Anterior cingulate cortex (tissue), 58 donors: ENCODE results near the gene FRMD1.

Source experiments
- DNase-seq, 58 donors: peaks; one replicate each; lab custom pipeline; 2025; lab: John Stamatoyannopoulos, UW

Gene FRMD1

GRCh38 chr6:168060521-168060931 lies 18.5 kb downstream of the FRMD1 start:
- DNase-seq = peak in 48 of 58 donors; percentile 4 to 80 (median 44)

GRCh38 chr6:168058691-168059551 lies 20.1 kb downstream of the FRMD1 start:
- DNase-seq = no peak

DNA sequence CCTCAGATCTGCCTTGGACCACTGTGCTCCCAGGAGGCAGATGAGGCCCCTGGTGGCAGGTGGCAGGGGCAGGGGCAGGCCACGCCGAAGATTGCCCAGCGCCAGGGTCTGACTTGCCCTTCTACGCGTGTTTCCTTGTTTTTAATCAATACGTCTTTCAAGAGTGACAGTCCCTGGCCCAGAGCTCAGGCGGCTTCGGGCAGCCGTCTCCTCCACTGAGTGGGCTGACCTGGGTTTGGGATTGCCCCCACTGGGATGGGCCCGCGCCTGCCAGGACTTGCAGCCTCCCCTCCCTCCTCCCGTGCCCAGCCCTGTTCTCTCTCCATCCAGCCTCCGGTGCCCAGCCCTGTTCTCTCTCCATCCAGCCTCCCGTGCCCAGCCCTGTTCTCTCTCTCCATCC lies 21.2 kb downstream of the FRMD1 start:
- no peak for DNase-seq

GRCh38 chr6:168056892-168057527 lies 22.0 kb downstream of the FRMD1 start:
- DNase-seq = no peak

GRCh38 chr6:168055696-168056489 lies 23.1 kb downstream of the FRMD1 start:
- DNase-seq = no peak

- no peak for DNase-seq
These were observed 24.0 kb downstream of the FRMD1 start for GRCh38 chr6:168054765-168055560.

DNA sequence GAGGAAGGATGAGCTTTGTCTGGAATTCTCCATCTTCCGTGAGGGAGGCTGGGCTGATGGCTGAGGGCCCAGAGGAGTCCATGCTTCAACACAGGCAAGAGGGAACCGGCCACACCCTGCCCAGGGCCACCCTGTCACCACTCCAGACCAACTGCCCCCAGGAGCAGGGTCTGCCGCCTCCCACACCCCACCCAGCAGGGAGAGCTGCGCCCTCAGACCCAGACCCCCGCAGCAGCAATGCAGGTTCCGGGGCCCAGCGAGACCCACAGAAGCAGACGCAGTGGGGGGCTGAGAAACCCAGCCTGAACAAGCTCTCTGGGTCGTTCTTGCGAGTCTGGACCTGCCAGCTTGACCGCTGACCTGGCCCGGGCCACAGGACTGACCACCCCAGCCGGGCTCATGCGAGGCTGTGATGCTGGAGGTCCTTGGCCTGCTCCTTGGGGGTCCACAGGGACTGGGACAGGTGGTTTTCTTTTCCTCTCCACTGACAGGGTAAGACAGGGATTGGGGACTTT lies 25.0 kb downstream of the FRMD1 start:
- no peak for DNase-seq

DNA sequence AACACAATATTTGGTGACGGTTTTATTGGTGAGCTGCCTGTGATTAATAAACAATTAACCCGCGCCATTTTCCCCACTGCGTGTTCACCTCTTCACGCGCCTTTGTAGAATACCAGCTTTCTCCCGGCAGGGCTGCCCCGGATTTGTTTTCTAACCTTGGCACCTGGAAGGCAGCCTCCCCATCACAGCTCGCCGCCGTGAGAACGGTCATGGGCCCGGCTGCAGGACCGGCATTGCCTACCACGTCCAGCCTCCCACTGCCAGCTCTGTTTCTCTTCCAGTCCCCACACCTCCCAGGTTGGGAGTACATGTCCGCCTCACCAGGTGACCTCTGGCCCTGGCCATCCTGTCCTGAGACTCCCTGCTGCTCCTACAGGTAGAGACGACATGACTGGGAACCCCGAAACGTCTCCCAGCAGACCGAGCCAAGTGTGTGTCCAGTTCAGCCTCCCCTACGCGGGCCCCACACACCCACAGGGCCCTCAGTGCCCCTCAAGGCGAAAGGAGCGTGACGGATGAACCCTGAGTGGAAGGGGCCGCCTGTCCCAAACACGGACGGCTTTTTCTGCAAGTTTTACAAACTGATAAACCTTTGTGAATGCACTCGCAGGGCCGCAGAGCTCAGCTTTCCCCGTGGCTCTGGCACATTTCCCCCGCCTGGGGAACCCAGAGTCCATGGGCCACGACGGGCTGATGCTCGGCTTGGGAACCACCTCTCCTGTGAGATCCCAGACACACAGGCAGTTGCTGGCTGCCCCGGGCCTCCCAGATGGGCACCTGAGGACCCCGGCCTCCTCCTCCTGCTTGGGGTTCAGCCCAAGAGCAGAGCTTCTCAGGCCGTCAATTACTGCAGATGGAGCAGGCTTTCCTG lies 25.7 kb downstream of the FRMD1 start:
- no peak for DNase-seq

DNA sequence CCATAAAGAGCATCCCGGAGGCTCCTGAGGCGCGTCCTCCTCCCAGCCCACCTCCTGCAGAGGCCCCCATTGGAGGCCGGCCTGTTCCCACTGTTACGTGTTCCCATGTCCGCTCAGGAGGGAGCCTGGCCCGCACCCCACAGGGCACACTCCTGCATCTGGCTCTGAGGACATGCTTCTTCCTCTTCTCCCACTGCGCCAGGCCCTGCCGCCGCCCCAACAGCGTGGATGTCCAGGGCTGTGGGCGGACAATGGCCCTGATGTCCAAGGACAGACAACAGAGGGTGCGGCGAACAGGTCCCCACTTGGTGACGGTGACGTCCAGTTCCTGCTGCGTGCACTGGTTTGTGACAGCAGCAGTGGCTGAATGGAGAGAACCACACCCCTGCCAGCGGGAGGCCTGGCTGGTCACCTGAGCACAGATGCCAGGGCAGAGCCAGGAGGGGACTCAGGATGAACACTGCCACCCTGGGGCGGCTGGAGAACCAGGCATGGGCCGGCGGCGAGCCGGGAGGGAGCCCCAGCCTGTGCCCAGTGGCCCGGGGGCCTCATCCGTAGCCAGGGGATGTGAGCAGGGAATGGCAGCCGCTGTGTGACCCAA lies 26.6 kb downstream of the FRMD1 start:
- peak in 1 of 58 donors; percentile 28 for DNase-seq

- DNase-seq = no peak
These were observed 27.4 kb downstream of the FRMD1 start for GRCh38 chr6:168051648-168052047.

DNA sequence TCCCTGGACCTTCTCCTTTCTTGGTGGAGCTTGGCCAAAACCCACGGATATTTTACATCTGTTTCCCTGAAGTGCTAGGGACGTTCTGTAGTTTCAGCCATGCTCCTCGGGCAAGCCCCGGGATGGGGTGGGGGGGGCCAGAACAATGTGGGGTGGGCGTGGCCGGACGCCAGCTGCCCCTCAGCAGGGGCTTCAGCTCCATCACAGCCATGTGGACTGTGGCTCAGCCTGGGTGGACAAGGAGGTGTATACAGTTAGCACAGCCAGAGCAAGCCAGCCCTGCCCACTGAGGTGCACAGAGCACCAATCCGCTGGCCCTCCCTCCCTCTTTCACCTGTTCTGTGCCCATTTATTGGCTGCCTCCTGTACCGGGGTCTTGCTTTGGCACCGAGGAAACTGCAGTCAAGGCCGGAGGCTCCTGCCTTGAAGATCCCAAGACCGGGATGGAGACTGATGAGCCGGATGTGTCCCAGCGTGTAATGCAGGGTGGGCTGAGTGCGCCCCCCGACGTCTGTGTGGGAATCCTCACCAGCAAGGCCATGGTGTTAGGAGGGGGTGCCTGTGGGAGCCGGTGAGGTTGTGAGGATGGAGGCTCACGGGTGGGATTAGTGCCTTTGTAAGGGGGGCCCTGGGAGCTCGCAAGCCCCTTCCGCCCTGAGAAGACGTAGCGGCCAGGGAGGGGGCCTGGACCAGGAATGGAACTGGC lies 28.0 kb downstream of the FRMD1 start:
- peak in 1 of 58 donors; percentile 36 for DNase-seq

GRCh38 chr6:168050225-168050880 lies 28.7 kb downstream of the FRMD1 start:
- DNase-seq = no peak

DNA sequence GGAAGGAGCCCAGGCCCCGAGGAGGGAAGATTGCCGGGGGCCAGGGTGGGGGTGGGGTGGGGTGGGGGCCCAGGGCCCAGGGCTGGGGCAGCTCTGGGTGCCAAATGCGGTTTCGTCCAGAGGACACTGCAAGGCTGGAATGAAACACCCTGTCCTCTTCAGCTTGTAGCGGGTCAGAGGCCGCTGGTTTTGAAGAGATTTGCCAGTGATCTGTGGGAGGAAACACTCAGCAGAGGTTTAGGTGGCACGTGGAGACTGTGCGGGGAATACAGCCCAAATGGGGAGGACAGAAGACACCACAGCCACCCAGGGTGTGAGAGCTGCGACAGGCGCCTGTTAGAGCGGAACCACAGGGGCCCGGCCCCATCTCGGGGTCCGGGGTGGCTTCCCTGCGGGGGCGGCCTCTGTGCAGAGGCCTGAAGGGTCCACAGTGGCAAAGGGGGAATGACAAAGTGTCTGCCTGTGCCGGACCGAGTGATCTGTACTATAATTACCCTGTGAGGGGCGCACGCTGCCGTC lies 29.2 kb downstream of the FRMD1 start:
- no peak for DNase-seq

DNA sequence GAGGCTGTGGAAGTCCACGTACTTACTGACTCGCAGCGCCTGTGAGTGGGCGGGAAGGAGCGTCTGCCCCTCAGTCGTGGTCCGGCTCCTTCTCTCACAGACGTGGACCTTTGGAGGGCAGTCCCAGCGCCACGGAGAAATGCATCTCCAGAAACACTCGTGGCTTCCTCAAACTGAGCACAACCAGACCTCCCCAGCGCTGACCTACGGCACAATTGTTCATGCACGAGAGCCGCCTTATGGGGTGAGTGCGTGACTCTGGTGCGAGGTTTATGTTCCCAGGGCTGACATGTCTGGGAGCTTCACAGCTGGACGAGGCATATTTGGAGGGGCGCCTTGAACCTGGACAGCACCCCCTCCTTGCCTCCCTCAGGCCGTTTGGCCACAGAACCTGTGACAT lies 29.7 kb downstream of the FRMD1 start:
- no peak for DNase-seq

DNA sequence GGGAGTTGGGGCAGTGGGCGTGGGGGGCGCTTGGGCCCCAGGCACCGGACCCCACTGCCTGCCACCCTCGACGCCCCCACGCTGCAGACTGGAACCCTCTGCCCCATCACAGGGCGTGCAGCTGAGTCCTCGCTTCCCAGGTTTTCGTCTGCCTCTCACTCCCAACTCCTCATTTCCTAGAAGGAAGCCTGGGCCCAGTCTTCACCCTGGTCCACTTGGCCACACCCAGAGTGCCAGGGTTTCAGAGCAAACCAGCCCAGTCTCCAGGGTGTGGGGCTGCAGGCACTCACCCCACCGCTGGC lies 30.3 kb downstream of the FRMD1 start:
- no peak for DNase-seq

DNA sequence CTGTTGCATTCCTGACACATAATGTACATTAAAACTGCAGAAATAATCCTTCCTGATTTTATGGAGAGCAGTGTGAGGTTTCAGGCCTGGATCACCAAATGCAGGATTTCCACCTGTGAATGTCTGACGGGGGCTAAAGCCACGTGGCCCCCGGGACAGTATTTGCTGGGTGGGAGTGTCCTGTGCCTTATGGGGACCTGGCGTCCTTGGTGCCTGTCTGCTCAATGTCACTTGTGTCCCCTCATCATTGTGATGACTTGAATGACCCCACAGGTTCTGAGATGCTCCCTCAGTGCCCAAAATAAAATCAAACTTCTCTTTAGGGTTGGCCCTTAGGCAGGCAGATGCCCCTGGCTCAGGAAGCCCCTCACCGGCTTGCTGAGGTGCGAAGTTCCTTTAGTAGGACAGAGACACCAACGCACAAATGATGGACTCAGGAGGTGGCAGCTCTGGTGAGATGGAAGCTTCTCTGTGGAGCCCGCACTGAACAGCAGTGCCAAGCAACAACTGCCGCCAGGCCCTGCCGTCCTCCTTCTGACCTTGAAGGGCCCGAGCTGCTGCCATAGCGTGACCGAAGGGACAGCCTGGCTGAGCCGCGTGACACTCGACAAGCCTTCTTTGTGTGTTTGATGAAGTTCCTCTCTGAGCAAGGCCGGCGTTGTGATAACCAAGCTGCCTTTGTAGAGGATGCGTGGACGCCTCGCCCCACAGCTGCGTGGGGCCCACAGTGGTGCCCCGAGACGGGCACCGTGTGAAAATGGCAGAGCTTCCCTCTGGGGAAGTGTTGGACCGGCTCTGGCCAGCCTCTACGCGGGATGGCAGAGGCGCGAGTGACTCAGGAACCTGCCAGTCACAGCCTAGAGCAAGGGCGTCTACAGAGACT lies 30.9 kb downstream of the FRMD1 start:
- DNase-seq = peak in 51 of 58 donors; percentile 15 to 90 (median 64)
